ENCODE data around the gene IRAK2.
"Not testable (repeated sequence)": the region's sequence is repeated elsewhere in the genome, so short reads cannot be mapped to it uniquely, and the experiment has no call there.

Gene IRAK2

GRCh38 chr3:10162185-10162584 is 2.5 kb upstream of the IRAK2 start:
- no peak for DNase-seq

DNA sequence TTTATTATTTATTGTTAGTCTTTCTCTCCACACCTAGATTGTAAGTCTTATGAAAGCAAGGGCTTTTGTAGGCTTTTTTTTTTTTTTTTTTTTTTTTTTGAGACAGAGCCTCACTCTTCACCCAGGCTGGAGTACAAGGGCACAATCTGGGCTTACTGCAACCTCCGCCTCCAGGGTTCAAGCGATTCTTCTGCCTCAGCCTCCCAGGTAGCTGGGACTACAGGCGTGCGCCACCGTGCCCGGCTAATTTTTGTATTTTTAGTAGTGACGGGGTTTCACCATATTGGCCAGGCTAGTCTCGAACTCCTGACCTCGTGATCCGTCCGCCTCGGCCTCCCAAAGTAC is 546 bp upstream of the IRAK2 start:
- not testable (repeated sequence) for DNase-seq

DNA sequence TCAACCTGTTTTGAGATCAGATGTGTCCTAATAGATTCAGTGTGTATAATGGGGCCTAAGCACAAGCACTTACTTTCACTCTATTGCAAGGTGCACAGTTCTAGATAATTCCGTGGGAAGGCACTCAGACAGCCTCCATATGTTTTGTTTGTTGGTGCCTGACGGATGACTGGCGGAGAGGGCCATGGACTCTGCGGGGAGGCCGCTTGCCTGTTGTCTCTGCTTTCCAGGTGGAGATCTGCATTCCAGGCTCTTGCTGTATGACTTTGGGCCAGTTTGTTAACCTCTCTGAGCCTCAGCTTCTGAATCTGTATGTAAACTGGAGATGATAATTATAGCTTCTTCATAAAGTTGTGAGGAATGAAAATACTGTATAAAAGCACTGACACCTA is 1.5 kb downstream of the IRAK2 start:
- no peak for DNase-seq

DNA sequence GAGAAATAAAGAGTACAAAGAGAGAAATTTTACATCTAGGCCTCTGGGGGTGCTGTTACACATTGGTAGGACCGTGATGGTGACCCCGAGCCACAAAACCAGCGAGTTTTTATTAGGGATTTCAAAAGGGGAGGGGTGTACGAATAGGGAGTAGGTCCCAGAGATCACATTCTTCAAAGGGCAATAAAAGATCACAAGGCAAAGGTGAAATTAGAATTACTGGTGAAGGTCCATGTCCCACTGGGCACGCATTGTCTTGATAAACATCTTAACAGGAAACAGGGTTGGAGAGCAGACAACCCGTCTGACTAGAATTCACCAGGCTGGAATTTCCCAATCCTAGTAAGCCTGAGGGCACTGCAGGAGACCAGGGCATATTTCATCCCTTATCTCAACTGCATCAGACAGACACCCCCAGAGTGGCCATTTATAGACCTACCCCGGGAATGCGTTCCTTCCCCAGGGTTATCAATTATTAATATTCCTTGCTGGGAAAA is 4.3 kb downstream of the IRAK2 start:
- DNase-seq = no peak

DNA sequence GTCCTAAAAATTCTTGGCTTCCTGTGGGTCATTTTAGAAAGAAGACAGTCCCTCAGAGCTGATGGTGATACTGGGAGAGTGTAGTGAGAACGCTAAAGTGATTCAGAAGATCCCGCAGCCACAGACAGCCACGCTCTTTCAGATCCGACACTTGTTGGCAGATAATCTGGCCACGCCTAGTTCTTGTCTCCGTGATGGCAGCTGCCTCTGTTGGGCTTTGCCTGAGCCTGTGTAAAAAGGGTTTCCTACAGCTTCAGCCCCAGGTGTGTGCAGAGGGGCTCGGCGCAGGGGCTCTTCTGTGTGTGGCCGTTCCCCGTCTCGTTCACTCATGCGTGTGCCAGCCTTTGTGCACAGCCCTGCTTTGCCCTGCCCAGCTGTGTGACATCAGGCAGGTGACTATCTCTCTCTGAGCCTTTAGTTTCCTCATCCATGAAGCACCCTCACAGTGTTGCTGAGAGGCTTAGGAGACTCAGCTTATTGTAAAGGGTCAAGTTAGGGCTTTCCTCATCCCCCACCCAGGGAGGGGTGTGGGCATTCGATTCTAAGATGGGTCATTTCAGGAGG is 6.3 kb downstream of the IRAK2 start:
- no peak for DNase-seq

GRCh38 chr3:10173095-10173925 is 8.6 kb downstream of the IRAK2 start:
- no peak for DNase-seq

DNA sequence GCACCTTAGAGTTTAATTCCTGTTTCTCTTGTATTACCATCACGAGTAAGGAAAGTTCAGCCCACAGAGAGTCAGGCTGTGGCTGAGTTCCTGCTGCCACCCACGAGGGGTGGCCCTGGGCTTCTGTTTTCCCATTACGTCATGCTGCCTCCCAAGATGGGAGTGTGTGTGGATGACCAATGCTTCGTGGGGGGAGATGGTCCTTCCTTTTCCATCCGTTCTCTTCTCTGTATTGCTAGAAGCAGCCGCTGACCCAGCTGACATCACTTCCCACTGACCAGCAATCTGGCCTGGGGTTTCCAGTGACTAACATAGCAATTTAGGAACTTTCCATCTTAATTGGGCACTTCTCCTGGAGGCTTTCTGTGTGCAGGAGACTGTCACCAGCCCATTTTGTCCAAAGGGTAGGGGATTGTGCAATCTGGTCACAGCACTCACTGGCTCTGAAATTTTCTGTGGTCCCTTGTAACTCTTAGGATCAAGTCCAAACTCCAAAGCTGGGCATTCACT is 9.3 kb downstream of the IRAK2 start:
- DNase-seq = no peak

DNA sequence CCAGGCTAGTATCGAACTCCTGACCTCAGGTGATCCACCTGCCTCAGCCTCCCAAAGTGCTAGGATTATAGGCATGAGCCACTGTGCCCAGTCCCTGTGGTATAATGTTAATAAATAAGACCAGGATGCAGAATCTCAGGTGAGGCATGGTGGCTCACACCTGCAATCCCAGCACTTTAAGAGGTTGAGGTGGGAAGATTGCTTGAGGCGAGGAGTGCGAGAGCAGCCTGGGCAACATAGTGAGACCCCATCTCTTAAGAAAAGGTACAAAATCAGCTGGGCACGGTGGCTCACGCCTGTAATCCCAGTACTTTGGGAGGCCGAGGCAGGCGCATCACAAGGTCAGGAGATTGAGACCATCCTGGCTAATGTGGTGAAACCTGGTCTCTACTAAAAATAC is 10.6 kb downstream of the IRAK2 start:
- DNase-seq = not testable (repeated sequence)

DNA sequence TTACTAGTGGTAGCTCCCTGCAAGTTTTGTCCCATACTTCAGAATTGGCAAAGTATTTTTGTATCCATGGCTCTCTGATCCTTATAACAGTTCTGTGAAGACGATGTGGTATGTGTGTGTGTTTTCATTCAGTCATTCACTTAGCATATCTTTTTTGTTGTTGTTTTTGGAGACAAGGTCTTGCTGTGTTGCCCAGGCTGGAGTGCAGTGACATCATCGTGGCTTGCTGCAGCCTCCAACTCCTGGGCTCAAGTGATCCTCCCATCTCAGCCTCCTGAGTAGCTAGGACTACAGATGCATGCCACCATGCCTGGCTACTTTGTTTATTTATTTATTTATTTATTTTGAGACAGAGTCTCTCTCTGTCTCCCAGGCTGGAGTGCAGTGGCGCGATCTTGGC is 11.4 kb downstream of the IRAK2 start:
- not testable (repeated sequence) for DNase-seq

GRCh38 chr3:10177737-10178136 is 13.0 kb downstream of the IRAK2 start:
- DNase-seq = no peak

- no peak for DNase-seq
Measured at GRCh38 chr3:10178892-10179291, 14.2 kb downstream of the IRAK2 start.

GRCh38 chr3:10180289-10180688 is 15.6 kb downstream of the IRAK2 start:
- DNase-seq = no peak

DNA sequence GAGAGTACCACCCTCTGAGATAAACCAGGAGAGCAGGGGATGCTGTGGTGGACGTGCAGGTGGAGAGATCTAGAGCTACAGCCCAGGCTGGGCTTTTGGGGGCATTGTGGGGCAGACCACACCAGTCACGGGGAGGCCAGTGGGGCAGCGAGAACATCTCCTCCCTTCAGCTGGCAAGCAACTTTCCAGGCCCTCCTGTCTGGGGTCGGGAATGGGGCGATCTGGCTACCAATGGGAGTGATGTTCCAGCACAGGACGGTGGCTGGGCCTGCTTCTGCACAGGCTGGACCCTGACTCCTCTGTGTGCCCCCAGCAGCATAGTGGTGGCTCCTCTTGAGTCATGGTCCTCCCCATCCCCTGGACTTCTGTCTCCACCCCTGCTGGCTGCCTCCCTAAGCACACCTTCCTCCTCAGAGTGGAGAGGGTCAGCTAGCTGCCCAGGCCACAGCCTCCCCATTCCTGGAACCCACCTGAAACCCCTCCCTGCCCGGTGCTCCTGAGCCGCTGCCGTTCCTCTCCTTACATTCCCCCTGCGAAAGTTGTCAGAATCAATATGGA is 16.1 kb downstream of the IRAK2 start:
- DNase-seq = no peak

- no peak for DNase-seq
Measured at GRCh38 chr3:10182950-10183349, 18.2 kb downstream of the IRAK2 start.

DNA sequence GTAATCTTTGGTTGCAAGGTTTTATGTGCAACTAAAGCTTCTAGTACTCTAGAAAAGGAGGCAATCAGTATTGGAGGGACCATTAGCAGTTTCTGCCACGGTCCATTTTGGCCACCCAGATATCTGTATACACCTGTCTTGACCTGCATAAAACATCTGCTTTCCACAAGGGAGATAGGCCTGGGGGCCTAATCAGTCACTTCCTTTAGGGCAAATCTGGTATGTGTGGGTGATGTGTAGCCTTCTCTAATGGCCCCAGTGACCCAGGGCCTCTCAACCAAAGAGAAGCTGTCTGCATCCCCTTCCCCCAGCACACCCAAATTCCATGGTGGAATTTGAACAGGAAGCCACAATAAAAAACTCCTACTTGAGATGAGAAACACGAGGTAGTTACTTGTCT is 19.5 kb downstream of the IRAK2 start:
- no peak for DNase-seq

DNA sequence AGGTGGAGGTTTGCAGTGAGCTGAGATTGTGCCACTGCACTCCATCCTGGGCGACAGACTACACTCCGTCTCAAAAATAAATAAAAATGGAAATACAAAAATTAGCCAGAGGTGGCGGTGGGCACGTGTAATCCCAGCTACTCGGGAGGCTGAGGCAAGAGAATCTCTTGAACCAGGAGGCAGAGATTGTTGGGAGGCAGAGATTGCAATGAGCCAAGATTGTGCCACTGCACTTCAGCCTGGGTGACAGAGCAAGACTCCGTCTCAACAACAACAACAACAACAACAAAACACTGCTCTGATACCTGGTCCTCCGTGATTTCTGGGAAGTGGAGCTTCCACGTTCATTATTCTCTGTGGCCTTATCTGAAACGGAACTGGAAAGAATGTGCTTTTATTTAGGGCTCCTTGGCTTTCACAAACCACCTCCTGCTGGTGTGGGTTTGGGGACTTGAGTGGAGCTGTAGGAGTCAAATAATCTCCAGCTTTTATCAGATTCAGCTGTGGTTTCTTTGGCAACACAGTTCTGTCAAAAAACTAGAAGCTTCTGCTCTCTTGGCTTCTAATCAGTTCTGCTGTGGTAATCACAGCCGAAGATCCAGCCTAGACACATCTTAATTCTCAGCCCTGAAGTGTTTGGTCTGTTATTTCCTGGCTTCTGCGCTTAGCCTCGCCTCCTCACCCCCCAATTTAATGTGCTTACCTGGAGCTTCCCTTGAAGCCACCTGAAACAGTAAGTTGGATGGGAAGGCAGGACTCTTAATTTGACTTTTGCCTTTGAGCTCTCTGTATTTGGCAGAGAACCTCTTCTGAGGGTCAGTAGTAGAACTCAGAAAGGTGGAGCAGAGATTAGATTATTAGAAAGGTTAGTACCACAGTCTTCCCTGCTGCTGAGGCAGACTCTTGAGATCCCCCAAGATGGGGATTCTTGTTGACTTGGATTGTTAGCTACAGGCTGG is 21.4 kb downstream of the IRAK2 start:
- no peak for DNase-seq

DNA sequence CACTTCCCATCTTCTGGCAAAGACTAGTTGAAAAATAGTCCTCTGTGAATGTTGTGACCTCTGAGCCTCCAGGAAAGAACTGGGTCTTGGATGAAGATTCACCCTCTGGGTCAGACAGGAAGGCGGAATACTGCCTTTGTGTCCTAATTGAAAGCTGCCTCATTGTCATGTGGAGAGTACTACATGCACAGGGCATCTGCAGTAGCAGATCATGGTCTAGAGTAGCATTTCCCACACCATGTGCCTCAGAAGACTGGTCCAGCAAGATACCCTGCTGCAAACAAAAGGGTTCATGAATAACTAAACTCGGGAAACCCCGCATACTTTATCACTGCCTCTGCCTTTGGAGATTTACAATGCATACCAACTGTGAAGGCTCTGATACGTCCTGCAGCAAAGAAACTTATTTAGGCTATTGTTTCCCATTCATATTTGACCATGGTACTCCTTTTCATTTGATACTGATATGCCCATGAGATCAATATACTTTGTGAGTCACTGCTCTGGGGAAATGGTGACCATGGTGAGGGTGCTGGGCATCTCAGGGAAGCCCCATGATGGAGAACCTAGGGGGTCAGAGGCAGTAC is 22.7 kb downstream of the IRAK2 start:
- no peak for DNase-seq

- DNase-seq = no peak
Measured at GRCh38 chr3:10187944-10188343, 23.2 kb downstream of the IRAK2 start.

- DNase-seq = no peak
Measured at GRCh38 chr3:10188804-10189556, 24.3 kb downstream of the IRAK2 start.

- DNase-seq = no peak
Measured at GRCh38 chr3:10189557-10190354, 25.0 kb downstream of the IRAK2 start.

All from NCI-H1417 treated with DMSO at 0.1 percent for 48 hours (cell line).